Liver (tissue), 9 donors: Measurements from ENCODE around the gene COX7A1. TPM values are rescaled to one million over a fixed set of nuclear protein-coding genes. Genes with fewer than 3 reads are reported as not detected.

Experiments
- DNase-seq: peaks from one replicate; pipeline ENCODE4 v3.0.0-alpha.2; 2017; ENCODE audit warnings: low spot score
- H3K27ac ChIP-seq, 2 donors: one replicate each; pipeline ENCODE4 v1.7.0; 2013; ENCODE audit warnings: inconsistent platforms in 2 of 2, low read length in 2 of 2, control low read depth in 1 of 2, low read depth in 1 of 2, mild to moderate bottlenecking in 1 of 2
- H3K27me3 ChIP-seq, 4 donors: one replicate each; pipeline versions ENCODE4 v1.6.1 to v1.7.0; 2013; ENCODE audit warnings: low read length in 3 of 4, inconsistent platforms in 1 of 4, mild to moderate bottlenecking in 1 of 4, moderate library complexity in 1 of 4; ENCODE audit not compliant: control insufficient read depth in 4 of 4, insufficient read depth in 4 of 4
- H3K36me3 ChIP-seq, 4 donors: one replicate each; pipeline versions ENCODE4 v1.6.1 to v1.7.0; 2013; ENCODE audit warnings: low read length in 3 of 4, mild to moderate bottlenecking in 3 of 4, low read depth in 1 of 4, moderate library complexity in 1 of 4; ENCODE audit not compliant: control insufficient read depth in 4 of 4, insufficient read depth in 3 of 4
- H3K4me1 ChIP-seq, 4 donors: one replicate each; pipeline versions ENCODE4 v1.6.1 to v1.7.0; 2013; ENCODE audit warnings: low read length in 3 of 4, mild to moderate bottlenecking in 3 of 4, moderate library complexity in 1 of 4; ENCODE audit not compliant: control insufficient read depth in 4 of 4, insufficient read depth in 4 of 4
- H3K4me3 ChIP-seq, 3 donors: one replicate each; pipeline versions ENCODE4 v1.6.1 to v1.7.0; 2013; ENCODE audit warnings: low read length in 3 of 3, control low read depth in 1 of 3, low read depth in 1 of 3, mild to moderate bottlenecking in 1 of 3
- H3K9ac ChIP-seq, 2 donors: one replicate each; pipeline ENCODE4 v1.7.0; 2013; ENCODE audit warnings: low read length in 2 of 2, mild to moderate bottlenecking in 2 of 2, moderate library complexity in 2 of 2, control low read depth in 1 of 2, low read depth in 1 of 2
- H3K9me3 ChIP-seq, 4 donors: one replicate each; pipeline versions ENCODE4 v1.6.1 to v1.7.0; 2013; ENCODE audit warnings: low read length in 3 of 4; ENCODE audit not compliant: control insufficient read depth in 4 of 4
- ATF3 ChIP-seq: IDR thresholded peaks from 2 replicates; pipeline ENCODE4 v1.6.1; 2016; ENCODE audit warnings: antibody characterized with exemption
- EGR1 ChIP-seq, 2 donors: IDR thresholded peaks; 2 replicates each; pipeline ENCODE4 v1.6.1; 2016 to 2018; ENCODE audit warnings: antibody characterized with exemption in 2 of 2, low read depth in 2 of 2
- FOXA1 ChIP-seq: IDR thresholded peaks from 2 replicates; pipeline ENCODE4 v1.6.1; 2016; ENCODE audit warnings: antibody characterized with exemption
- FOXA2 ChIP-seq: IDR thresholded peaks from 2 replicates; pipeline ENCODE4 v1.6.1; 2016; ENCODE audit warnings: antibody characterized with exemption
- GABPA ChIP-seq, 2 donors: IDR thresholded peaks in 1 of 2; conservative IDR thresholded peaks in 1 of 2; 2 replicates each; pipeline ENCODE4 v1.6.1; 2016; ENCODE audit warnings: antibody characterized with exemption in 2 of 2, mild to moderate bottlenecking in 1 of 2, moderate library complexity in 1 of 2
- HNF4A ChIP-seq, 2 donors: conservative IDR thresholded peaks; 2 replicates each; pipeline ENCODE4 v1.6.1; 2016; ENCODE audit warnings: antibody characterized with exemption in 2 of 2, mild to moderate bottlenecking in 2 of 2
- HNF4G ChIP-seq: IDR thresholded peaks from 2 replicates; pipeline ENCODE4 v1.6.1; 2016; ENCODE audit warnings: antibody characterized with exemption
- JUND ChIP-seq, 2 donors: IDR thresholded peaks; 2 replicates each; pipeline ENCODE4 v1.6.1; 2016; ENCODE audit warnings: antibody characterized with exemption in 2 of 2
- MAX ChIP-seq: IDR thresholded peaks from 2 replicates; pipeline ENCODE4 v1.6.1; 2016; ENCODE audit warnings: antibody characterized with exemption
- NR2F2 ChIP-seq: IDR thresholded peaks from 2 replicates; pipeline ENCODE4 v1.6.1; 2016; ENCODE audit warnings: antibody characterized with exemption
- RAD21 ChIP-seq, 2 donors: IDR thresholded peaks; 2 replicates each; pipeline ENCODE4 v1.6.1; 2016; ENCODE audit warnings: antibody characterized with exemption in 2 of 2, mild to moderate bottlenecking in 2 of 2
- RXRA ChIP-seq, 2 donors: IDR thresholded peaks; 2 replicates each; pipeline ENCODE4 v1.6.1; 2017 to 2018; ENCODE audit warnings: antibody characterized with exemption in 2 of 2, mild to moderate bottlenecking in 1 of 2
- SP1 ChIP-seq: IDR thresholded peaks from 2 replicates; pipeline ENCODE4 v1.6.1; 2018; ENCODE audit warnings: antibody characterized with exemption, mild to moderate bottlenecking
- TAF1 ChIP-seq: conservative IDR thresholded peaks from 2 replicates; pipeline ENCODE4 v1.6.1; 2016; ENCODE audit warnings: antibody characterized with exemption, mild to moderate bottlenecking
- YY1 ChIP-seq: IDR thresholded peaks from 2 replicates; pipeline ENCODE4 v1.6.1; 2016; ENCODE audit warnings: antibody characterized with exemption, mild to moderate bottlenecking
- ZBTB33 ChIP-seq: IDR thresholded peaks from 2 replicates; pipeline ENCODE4 v1.6.1; 2016; ENCODE audit warnings: antibody characterized with exemption
- WGBS: extraction: QIAGEN DNeasy Blood & Tissue Kit; methylation state at CpG from one replicate; pipeline ENCODE4 v1.1.7; 2013; 5-methylcytosine and 5-hydroxymethylcytosine counted together
- polyA plus RNA-seq, 2 donors: library from polyadenylated mRNA; stranded (reverse) in 1 of 2; unstranded in 1 of 2; fragments of 200-250 nt in 1 of 2; fragments of >200 nt in 1 of 2; fragmentation: Nextera tagmentation in 1 of 2; extraction: Ambion mirVana in 1 of 2; gene quantifications; one replicate each; pipeline versions ENCODE4 v1.2.1 to v1.2.3, GENCODE V29; 2013 to 2015
- total RNA-seq, 2 donors: library from RNA; depleted of rRNA; stranded (reverse); fragments of >200 nt; gene quantifications; one replicate each; pipeline ENCODE4 v1.2.3, GENCODE V29; 2014
- TF ChIP-seq, protein P1 (sequence below): fragments of 150-350 bp; IDR thresholded peaks from 2 replicates; pipeline ENCODE4 v1.5.1; 2017; ENCODE audit warnings: improper control_type of control experiment, low read depth, low read length; ENCODE audit not compliant: missing input control
- TF ChIP-seq, protein P2 (sequence below): IDR thresholded peaks from 2 replicates; pipeline ENCODE4 v1.6.1; 2016; ENCODE audit warnings: antibody characterized with exemption, mild to moderate bottlenecking
- donor health status: healthy.
- donor health status: healthy.
- donor health status: healthy.
- donor health status: healthy.
- donor health status: healthy.

COX7A1 gene
- total and polyA plus RNA-seq, 4 donors, result 0.17 to 11.4 (median 1.3) TPM

GRCh38 chr19:36120092-36120983 is 31.9 kb downstream of the COX7A1 start:
- Histone ChIP-seq H3K27ac (no peak overlapping the region), H3K4me3 (no peak overlapping the region), H3K9me3 (no peaks in the 10 kb centered on the region), H3K9ac (no peak overlapping the region), H3K4me1 (peaks cover 0 to 9% (median 8%) of the 10 kb centered on the region in 4 donors), H3K36me3 (peaks cover 8 to 25% (median 11%) of the 10 kb centered on the region in 4 donors), H3K27me3 (no peaks in the 10 kb centered on the region)
- DNase-seq, result no peak
- 91% methylated on average over 26 of the region's 26 CpGs for WGBS
- no peak for TF ChIP-seq RXRA (IDR thresholded peaks at IDR 0.05)
- TF ChIP-seq TAF1, result no peak
- no peak for TF ChIP-seq ATF3
- TF ChIP-seq FOXA1, result no peak
- TF ChIP-seq ZBTB33, result no peak
- no peak for TF ChIP-seq RAD21 (IDR thresholded peaks at IDR 0.05)
- no peak for TF ChIP-seq EGR1 (IDR thresholded peaks at IDR 0.05; ENCODE audit: low read depth in 2 of 2)
- TF ChIP-seq, protein P1, sequence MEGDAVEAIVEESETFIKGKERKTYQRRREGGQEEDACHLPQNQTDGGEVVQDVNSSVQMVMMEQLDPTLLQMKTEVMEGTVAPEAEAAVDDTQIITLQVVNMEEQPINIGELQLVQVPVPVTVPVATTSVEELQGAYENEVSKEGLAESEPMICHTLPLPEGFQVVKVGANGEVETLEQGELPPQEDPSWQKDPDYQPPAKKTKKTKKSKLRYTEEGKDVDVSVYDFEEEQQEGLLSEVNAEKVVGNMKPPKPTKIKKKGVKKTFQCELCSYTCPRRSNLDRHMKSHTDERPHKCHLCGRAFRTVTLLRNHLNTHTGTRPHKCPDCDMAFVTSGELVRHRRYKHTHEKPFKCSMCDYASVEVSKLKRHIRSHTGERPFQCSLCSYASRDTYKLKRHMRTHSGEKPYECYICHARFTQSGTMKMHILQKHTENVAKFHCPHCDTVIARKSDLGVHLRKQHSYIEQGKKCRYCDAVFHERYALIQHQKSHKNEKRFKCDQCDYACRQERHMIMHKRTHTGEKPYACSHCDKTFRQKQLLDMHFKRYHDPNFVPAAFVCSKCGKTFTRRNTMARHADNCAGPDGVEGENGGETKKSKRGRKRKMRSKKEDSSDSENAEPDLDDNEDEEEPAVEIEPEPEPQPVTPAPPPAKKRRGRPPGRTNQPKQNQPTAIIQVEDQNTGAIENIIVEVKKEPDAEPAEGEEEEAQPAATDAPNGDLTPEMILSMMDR, result no peak
- TF ChIP-seq FOXA2, result no peak
- TF ChIP-seq SP1, result no peak
- no peak for TF ChIP-seq HNF4A (conservative IDR thresholded peaks at IDR 0.05)
- TF ChIP-seq MAX, result no peak
- no peak for TF ChIP-seq NR2F2
- TF ChIP-seq, protein P2, sequence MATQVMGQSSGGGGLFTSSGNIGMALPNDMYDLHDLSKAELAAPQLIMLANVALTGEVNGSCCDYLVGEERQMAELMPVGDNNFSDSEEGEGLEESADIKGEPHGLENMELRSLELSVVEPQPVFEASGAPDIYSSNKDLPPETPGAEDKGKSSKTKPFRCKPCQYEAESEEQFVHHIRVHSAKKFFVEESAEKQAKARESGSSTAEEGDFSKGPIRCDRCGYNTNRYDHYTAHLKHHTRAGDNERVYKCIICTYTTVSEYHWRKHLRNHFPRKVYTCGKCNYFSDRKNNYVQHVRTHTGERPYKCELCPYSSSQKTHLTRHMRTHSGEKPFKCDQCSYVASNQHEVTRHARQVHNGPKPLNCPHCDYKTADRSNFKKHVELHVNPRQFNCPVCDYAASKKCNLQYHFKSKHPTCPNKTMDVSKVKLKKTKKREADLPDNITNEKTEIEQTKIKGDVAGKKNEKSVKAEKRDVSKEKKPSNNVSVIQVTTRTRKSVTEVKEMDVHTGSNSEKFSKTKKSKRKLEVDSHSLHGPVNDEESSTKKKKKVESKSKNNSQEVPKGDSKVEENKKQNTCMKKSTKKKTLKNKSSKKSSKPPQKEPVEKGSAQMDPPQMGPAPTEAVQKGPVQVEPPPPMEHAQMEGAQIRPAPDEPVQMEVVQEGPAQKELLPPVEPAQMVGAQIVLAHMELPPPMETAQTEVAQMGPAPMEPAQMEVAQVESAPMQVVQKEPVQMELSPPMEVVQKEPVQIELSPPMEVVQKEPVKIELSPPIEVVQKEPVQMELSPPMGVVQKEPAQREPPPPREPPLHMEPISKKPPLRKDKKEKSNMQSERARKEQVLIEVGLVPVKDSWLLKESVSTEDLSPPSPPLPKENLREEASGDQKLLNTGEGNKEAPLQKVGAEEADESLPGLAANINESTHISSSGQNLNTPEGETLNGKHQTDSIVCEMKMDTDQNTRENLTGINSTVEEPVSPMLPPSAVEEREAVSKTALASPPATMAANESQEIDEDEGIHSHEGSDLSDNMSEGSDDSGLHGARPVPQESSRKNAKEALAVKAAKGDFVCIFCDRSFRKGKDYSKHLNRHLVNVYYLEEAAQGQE, result no peak
- no peak for TF ChIP-seq HNF4G
- no peak for TF ChIP-seq GABPA (IDR thresholded peaks at IDR 0.05 in 1 of 2, conservative IDR thresholded peaks at IDR 0.05 in 1 of 2)
- no peak for TF ChIP-seq JUND (IDR thresholded peaks at IDR 0.05)
- no peak for TF ChIP-seq YY1
